Hepatocyte (in vitro differentiated cells): ENCODE measurements around the gene LSS. TPM values are rescaled to one million over a fixed set of nuclear protein-coding genes. Genes with fewer than 3 reads are reported as not detected.

Experiments used
- DNase-seq: peaks from one replicate; pipeline ENCODE4 v3.0.0-alpha.2; 2016; ENCODE audit warnings: low spot score
- H2AFZ ChIP-seq: fragments of 200-600 bp; sonication (generic); 2 replicates; pipeline ENCODE4 v1.6.0; 2016; ENCODE audit warnings: antibody characterized with exemption, mild to moderate bottlenecking
- H3K27ac ChIP-seq: fragments of 200-600 bp; sonication (generic); 2 replicates; pipeline ENCODE4 v1.5.1; 2016; ENCODE audit warnings: mild to moderate bottlenecking
- H3K27me3 ChIP-seq: fragments of 200-600 bp; sonication (generic); 2 replicates; pipeline ENCODE4 v1.6.1; 2016
- H3K36me3 ChIP-seq: fragments of 200-600 bp; sonication (generic); replicated peaks from 2 replicates; pipeline ENCODE4 v1.5.1; 2016; ENCODE audit warnings: low read depth; ENCODE audit not compliant: insufficient read depth
- H3K4me1 ChIP-seq: fragments of 200-600 bp; sonication (generic); 2 replicates; pipeline ENCODE4 v1.5.1; 2016; ENCODE audit warnings: mild to moderate bottlenecking, moderate library complexity; ENCODE audit not compliant: insufficient read depth
- H3K4me2 ChIP-seq: fragments of 200-600 bp; sonication (generic); 2 replicates; pipeline ENCODE4 v1.6.0; 2016
- H3K4me3 ChIP-seq: fragments of 200-600 bp; sonication (generic); 2 replicates; pipeline ENCODE4 v1.5.1; 2016; ENCODE audit warnings: mild to moderate bottlenecking
- H3K79me2 ChIP-seq: fragments of 200-600 bp; sonication (generic); 2 replicates; pipeline ENCODE4 v1.6.0; 2017; ENCODE audit warnings: mild to moderate bottlenecking
- H3K9me2 ChIP-seq: fragments of 200-600 bp; sonication (generic); replicated peaks from 2 replicates; pipeline ENCODE4 v1.6.0; 2017; ENCODE audit warnings: mild to moderate bottlenecking; ENCODE audit not compliant: insufficient read depth
- H3K9me3 ChIP-seq: fragments of 200-600 bp; sonication (generic); 2 replicates; pipeline ENCODE4 v1.5.1; 2016; ENCODE audit warnings: low read depth, mild to moderate bottlenecking
- H4K20me1 ChIP-seq: fragments of 200-600 bp; sonication (generic); 2 replicates; pipeline ENCODE4 v1.6.0; 2016; ENCODE audit warnings: mild to moderate bottlenecking; ENCODE audit not compliant: insufficient read depth, poor library complexity, severe bottlenecking
- EZH2 ChIP-seq: fragments of 200-600 bp; sonication (generic); IDR thresholded peaks from 2 replicates; pipeline ENCODE4 v1.6.1; 2016; ENCODE audit warnings: antibody characterized with exemption, mild to moderate bottlenecking, borderline replicate concordance
- EZH2phosphoT487 ChIP-seq: fragments of 200-600 bp; sonication (generic); IDR thresholded peaks from one replicate; pipeline ENCODE4 v1.6.1; 2018; ENCODE audit warnings: antibody characterized with exemption, mild to moderate bottlenecking, low read depth, moderate library complexity; ENCODE audit not compliant: unreplicated experiment, severe bottlenecking
- WGBS: methylation state at CpG from one replicate; pipeline ENCODE4 v1.1.6; 2016; ENCODE audit warnings: low lambda C conversion rate; ENCODE audit errors: missing lambda C conversion rate; 5-methylcytosine and 5-hydroxymethylcytosine counted together
- polyA plus RNA-seq: library from polyadenylated mRNA; unstranded; fragments of >200 nt; fragmentation: Nextera tagmentation; extraction: Ambion mirVana; gene quantifications from 2 replicates; pipeline ENCODE4 v1.2.1, GENCODE V29; 2016
- total RNA-seq: library from RNA; depleted of rRNA; stranded (reverse); fragments of >200 nt; gene quantifications from 2 replicates; pipeline ENCODE4 v1.2.3, GENCODE V29; 2014
- TF ChIP-seq, protein P1 (sequence below): fragments of 200-600 bp; sonication (generic); IDR thresholded peaks from 2 replicates; pipeline ENCODE4 v1.5.1; 2016; ENCODE audit warnings: antibody characterized with exemption, mild to moderate bottlenecking; ENCODE audit not compliant: poor library complexity

The LSS gene
- total and polyA plus RNA-seq, 2 experiments from 2014 or later: 131 to 146 TPM

DNA sequence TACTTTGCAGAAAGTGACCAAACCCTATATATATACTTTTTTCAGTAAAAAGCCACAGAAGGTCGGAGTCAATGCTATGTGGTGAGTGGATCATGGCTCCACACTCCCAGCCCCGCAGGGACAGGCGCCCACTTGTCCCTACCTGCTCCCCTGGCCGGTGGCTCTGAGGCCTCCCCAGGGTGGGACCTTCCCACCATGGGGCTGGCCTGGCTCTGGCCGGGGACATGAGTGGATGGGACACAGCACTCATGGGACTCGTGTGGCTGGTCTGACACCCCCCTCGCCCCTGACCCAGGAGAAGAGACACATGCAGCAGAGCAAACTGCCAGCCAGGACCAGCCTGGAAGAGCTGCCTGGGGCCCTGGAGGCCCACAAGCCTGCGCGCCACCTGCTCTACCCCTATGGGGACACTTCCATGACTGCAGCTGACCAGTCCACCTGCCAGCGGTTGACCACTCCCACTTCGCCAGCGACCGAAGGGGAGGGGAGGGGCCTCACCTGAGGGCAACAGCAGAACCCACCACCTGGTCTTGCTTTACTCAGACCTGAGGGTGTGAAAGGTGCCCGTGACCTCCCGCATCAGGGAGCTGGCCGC is 46.5 kb downstream of the LSS start:
- Histone ChIP-seq H3K4me1 (no peaks in the 10 kb centered on the region), H4K20me1 (no peaks in the 10 kb centered on the region), H3K79me2 (peaks cover 5% of the 10 kb centered on the region), H3K27ac (no peak overlapping the region), H3K4me2 (no peak overlapping the region), H3K27me3 (no peaks in the 10 kb centered on the region), H3K4me3 (no peak overlapping the region), H3K9me3 (peaks cover 5% of the 10 kb centered on the region), H3K9me2 (no peaks in the 10 kb centered on the region), H2AFZ (no peak overlapping the region), H3K36me3 (no peaks in the 10 kb centered on the region)
- 94% methylated on average over 16 of the region's 16 CpGs for WGBS
- TF ChIP-seq, protein P1, sequence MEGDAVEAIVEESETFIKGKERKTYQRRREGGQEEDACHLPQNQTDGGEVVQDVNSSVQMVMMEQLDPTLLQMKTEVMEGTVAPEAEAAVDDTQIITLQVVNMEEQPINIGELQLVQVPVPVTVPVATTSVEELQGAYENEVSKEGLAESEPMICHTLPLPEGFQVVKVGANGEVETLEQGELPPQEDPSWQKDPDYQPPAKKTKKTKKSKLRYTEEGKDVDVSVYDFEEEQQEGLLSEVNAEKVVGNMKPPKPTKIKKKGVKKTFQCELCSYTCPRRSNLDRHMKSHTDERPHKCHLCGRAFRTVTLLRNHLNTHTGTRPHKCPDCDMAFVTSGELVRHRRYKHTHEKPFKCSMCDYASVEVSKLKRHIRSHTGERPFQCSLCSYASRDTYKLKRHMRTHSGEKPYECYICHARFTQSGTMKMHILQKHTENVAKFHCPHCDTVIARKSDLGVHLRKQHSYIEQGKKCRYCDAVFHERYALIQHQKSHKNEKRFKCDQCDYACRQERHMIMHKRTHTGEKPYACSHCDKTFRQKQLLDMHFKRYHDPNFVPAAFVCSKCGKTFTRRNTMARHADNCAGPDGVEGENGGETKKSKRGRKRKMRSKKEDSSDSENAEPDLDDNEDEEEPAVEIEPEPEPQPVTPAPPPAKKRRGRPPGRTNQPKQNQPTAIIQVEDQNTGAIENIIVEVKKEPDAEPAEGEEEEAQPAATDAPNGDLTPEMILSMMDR: no peak
- TF ChIP-seq EZH2phosphoT487 (no peak), EZH2 (no peak)
- DNase-seq: no peak

DNA sequence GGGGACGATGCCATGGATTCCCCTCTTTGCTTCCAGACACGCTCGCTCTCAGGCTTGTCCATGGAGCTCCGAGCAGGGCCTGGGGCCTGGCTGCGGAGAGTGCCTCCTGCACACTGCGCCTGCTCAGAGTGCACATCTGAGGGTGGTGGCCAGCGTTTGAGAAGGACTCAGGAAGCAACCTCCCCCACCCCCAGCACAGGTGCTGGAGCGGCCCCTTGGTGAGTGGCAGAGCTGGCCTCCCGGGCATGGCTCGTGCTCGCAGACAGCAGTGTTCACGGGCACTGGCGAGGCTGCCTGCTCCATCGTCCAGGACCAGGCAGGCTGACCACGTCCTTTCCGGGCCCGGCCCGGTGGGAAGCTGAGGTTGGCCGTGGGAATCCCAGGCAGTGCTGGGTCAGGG is 47.1 kb downstream of the LSS start:
- Histone ChIP-seq H4K20me1 (no peaks in the 10 kb centered on the region), H3K4me3 (no peak overlapping the region), H3K36me3 (no peaks in the 10 kb centered on the region), H3K79me2 (peaks cover 7% of the 10 kb centered on the region), H2AFZ (no peak overlapping the region), H3K4me2 (no peak overlapping the region), H3K27me3 (no peaks in the 10 kb centered on the region), H3K9me2 (no peaks in the 10 kb centered on the region), H3K4me1 (no peaks in the 10 kb centered on the region), H3K9me3 (peaks cover 5% of the 10 kb centered on the region), H3K27ac (no peak overlapping the region)
- 95% methylated on average over 19 of the region's 19 CpGs for WGBS
- no peak for DNase-seq
- TF ChIP-seq, protein P1: no peak
- TF ChIP-seq EZH2phosphoT487: no peak
- no peak for TF ChIP-seq EZH2

DNA sequence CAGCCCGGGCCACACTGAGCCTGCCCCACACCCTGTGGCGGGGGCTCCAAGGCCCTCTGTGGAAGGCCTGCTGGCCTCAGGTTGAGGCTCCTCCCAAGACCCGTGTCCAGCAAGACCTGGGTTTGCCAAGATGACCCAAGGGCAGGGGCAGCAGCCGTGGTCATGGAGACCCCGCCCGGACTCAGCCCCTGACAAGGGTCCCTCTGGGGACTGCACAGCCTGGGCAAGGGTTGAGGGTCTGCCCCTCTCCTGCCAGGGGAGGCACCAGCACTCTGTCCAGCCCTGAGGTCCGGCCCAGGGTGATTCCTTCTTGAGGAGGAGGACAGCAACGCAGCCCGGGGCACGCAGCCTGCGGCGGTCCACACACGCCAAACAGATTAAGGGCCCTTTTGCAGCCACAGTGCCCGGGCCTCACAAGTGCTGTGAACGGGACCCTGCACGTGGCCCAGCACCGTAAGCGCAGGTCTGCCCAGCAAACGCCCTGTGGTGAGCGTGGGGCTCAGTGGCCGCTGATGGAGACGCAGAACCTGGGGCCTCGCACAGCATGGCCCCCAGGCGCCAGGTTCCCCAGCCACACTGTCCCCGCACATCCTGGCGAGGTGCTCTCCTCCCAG is 47.7 kb downstream of the LSS start:
- Histone ChIP-seq H3K9me2 (no peaks in the 10 kb centered on the region), H3K4me2 (no peak overlapping the region), H3K4me1 (no peaks in the 10 kb centered on the region), H3K4me3 (no peak overlapping the region), H3K27me3 (no peaks in the 10 kb centered on the region), H3K9me3 (peaks cover 5% of the 10 kb centered on the region), H2AFZ (no peak overlapping the region), H4K20me1 (no peaks in the 10 kb centered on the region), H3K36me3 (no peaks in the 10 kb centered on the region), H3K79me2 (peaks cover 12% of the 10 kb centered on the region), H3K27ac (no peak overlapping the region)
- DNase-seq: no peak
- WGBS: 95% methylated on average over 26 of the region's 26 CpGs
- TF ChIP-seq, protein P1: no peak
- TF ChIP-seq EZH2phosphoT487: no peak
- TF ChIP-seq EZH2: no peak
